Central memory CD8-positive, alpha-beta T cell (primary cell): ENCODE measurements around the gene PDE4B.

Experiments used
- ATAC-seq: fragments of 150-1000 bp; cut with Tn5 transposase; replicated peaks from 2 replicates; pipeline ENCODE4 v1.10.0; 2022; ENCODE audit warnings: mild to moderate bottlenecking, moderate FRiP score, moderate number of reproducible peaks; ENCODE audit not compliant: poor library complexity, severe bottlenecking; ENCODE audit errors: extremely low read depth
- DNase-seq, 2 donors: peaks; one replicate each; pipeline ENCODE4 v3.0.0; 2021; ENCODE audit warnings: low spot score in 2 of 2
- H3K27ac Mint-ChIP-seq: one replicate; pipeline ENCODE4 v1.8.0; 2022; ENCODE audit warnings: low read depth, mild to moderate bottlenecking, moderate library complexity, mixed read lengths
- H3K27me3 Mint-ChIP-seq: one replicate; pipeline ENCODE4 v1.8.0; 2022; ENCODE audit warnings: mixed read lengths
- H3K36me3 Mint-ChIP-seq: one replicate; pipeline ENCODE4 v1.8.0; 2022; ENCODE audit warnings: mild to moderate bottlenecking, moderate library complexity, mixed read lengths; ENCODE audit not compliant: insufficient read depth
- H3K4me1 Mint-ChIP-seq: one replicate; pipeline ENCODE4 v1.8.0; 2022; ENCODE audit warnings: mixed read lengths
- H3K4me3 Mint-ChIP-seq: one replicate; pipeline ENCODE4 v1.8.0; 2022; ENCODE audit warnings: mild to moderate bottlenecking, moderate library complexity, mixed read lengths
- H3K9me3 Mint-ChIP-seq: one replicate; pipeline ENCODE4 v1.8.0; 2022; ENCODE audit warnings: mixed read lengths

Gene PDE4B

GRCh38 chr1:66296370-66296769 is 503.7 kb downstream of the PDE4B start:
- ATAC-seq (no peak), DNase-seq (no peak)
- Mint-ChIP-seq H3K9me3 (no peaks in the 10 kb centered on the region), H3K4me1 (peaks cover 10% of the 10 kb centered on the region), H3K4me3 (no peak overlapping the region), H3K36me3 (no peaks in the 10 kb centered on the region), H3K27ac (no peak overlapping the region), H3K27me3 (no peaks in the 10 kb centered on the region)

- Mint-ChIP-seq H3K9me3 (no peaks in the 10 kb centered on the region), H3K27me3 (no peaks in the 10 kb centered on the region), H3K27ac (no peak overlapping the region), H3K4me3 (no peak overlapping the region), H3K4me1 (peaks cover 16% of the 10 kb centered on the region), H3K36me3 (no peaks in the 10 kb centered on the region)
- DNase-seq = no peak
- ATAC-seq = no peak
Observed at GRCh38 chr1:66296951-66297350, 504.3 kb downstream of the PDE4B start.

- no peaks in the 10 kb centered on the region for H3K36me3 Mint-ChIP-seq
- DNase-seq (no peak), ATAC-seq (no peak)
- peaks cover 30% of the 10 kb centered on the region for H3K4me1 Mint-ChIP-seq
- no peaks in the 10 kb centered on the region for H3K27me3 Mint-ChIP-seq
- H3K4me3 Mint-ChIP-seq = no peak overlapping the region
- no peaks in the 10 kb centered on the region for H3K9me3 Mint-ChIP-seq
- H3K27ac Mint-ChIP-seq = no peak overlapping the region
Observed at GRCh38 chr1:66298464-66298863, 505.8 kb downstream of the PDE4B start.

GRCh38 chr1:66300280-66300971 is 507.7 kb downstream of the PDE4B start:
- ATAC-seq (no peak), DNase-seq (no peak)
- peak overlapping the region; percentile 96 for H3K27ac Mint-ChIP-seq
- no peaks in the 10 kb centered on the region for H3K9me3 Mint-ChIP-seq
- H3K36me3 Mint-ChIP-seq = no peaks in the 10 kb centered on the region
- no peaks in the 10 kb centered on the region for H3K27me3 Mint-ChIP-seq
- peaks cover 33% of the 10 kb centered on the region for H3K4me1 Mint-ChIP-seq
- peak overlapping the region; percentile 70 for H3K4me3 Mint-ChIP-seq

GRCh38 chr1:66300972-66301451 is 508.3 kb downstream of the PDE4B start:
- Mint-ChIP-seq H3K4me1 (peaks cover 33% of the 10 kb centered on the region), H3K4me3 (peak overlapping the region; percentile 70), H3K9me3 (no peaks in the 10 kb centered on the region), H3K27me3 (no peaks in the 10 kb centered on the region), H3K36me3 (no peaks in the 10 kb centered on the region), H3K27ac (peak overlapping the region; percentile 96)
- ATAC-seq = peak; percentile 71
- DNase-seq = no peak

- ATAC-seq (no peak), DNase-seq (no peak)
- no peaks in the 10 kb centered on the region for H3K27me3 Mint-ChIP-seq
- peak overlapping the region; percentile 84 for H3K27ac Mint-ChIP-seq
- H3K36me3 Mint-ChIP-seq = no peaks in the 10 kb centered on the region
- H3K9me3 Mint-ChIP-seq = no peaks in the 10 kb centered on the region
- peak overlapping the region; percentile 49 for H3K4me3 Mint-ChIP-seq
- H3K4me1 Mint-ChIP-seq = peaks cover 33% of the 10 kb centered on the region
Observed at GRCh38 chr1:66302184-66302742, 509.6 kb downstream of the PDE4B start.

- no peak for DNase-seq
- peak; percentile 70 for ATAC-seq
- Mint-ChIP-seq H3K27me3 (no peaks in the 10 kb centered on the region), H3K36me3 (no peaks in the 10 kb centered on the region), H3K4me3 (peak overlapping the region; percentile 49), H3K4me1 (peaks cover 33% of the 10 kb centered on the region), H3K27ac (peak overlapping the region; percentile 84), H3K9me3 (no peaks in the 10 kb centered on the region)
Observed at GRCh38 chr1:66302815-66303214, 510.1 kb downstream of the PDE4B start.

GRCh38 chr1:66303646-66304045 is 511.0 kb downstream of the PDE4B start:
- ATAC-seq (no peak), DNase-seq (no peak)
- Mint-ChIP-seq H3K36me3 (no peaks in the 10 kb centered on the region), H3K4me3 (no peak overlapping the region), H3K9me3 (no peaks in the 10 kb centered on the region), H3K4me1 (peaks cover 33% of the 10 kb centered on the region), H3K27ac (no peak overlapping the region), H3K27me3 (no peaks in the 10 kb centered on the region)

- no peaks in the 10 kb centered on the region for H3K9me3 Mint-ChIP-seq
- H3K4me3 Mint-ChIP-seq = no peak overlapping the region
- H3K27me3 Mint-ChIP-seq = no peaks in the 10 kb centered on the region
- no peak for ATAC-seq
- no peaks in the 10 kb centered on the region for H3K36me3 Mint-ChIP-seq
- peaks cover 33% of the 10 kb centered on the region for H3K4me1 Mint-ChIP-seq
- H3K27ac Mint-ChIP-seq = no peak overlapping the region
- DNase-seq = no peak
Observed at GRCh38 chr1:66304128-66304527, 511.4 kb downstream of the PDE4B start.

GRCh38 chr1:66305927-66306326 is 513.2 kb downstream of the PDE4B start:
- Mint-ChIP-seq H3K4me3 (no peak overlapping the region), H3K36me3 (no peaks in the 10 kb centered on the region), H3K9me3 (no peaks in the 10 kb centered on the region), H3K27me3 (no peaks in the 10 kb centered on the region), H3K27ac (no peak overlapping the region), H3K4me1 (peaks cover 27% of the 10 kb centered on the region)
- DNase-seq (no peak), ATAC-seq (no peak)

- H3K27ac Mint-ChIP-seq = no peak overlapping the region
- H3K27me3 Mint-ChIP-seq = no peaks in the 10 kb centered on the region
- no peaks in the 10 kb centered on the region for H3K9me3 Mint-ChIP-seq
- ATAC-seq = no peak
- H3K36me3 Mint-ChIP-seq = no peaks in the 10 kb centered on the region
- DNase-seq = no peak
- H3K4me3 Mint-ChIP-seq = no peak overlapping the region
- H3K4me1 Mint-ChIP-seq = no peaks in the 10 kb centered on the region
Observed at GRCh38 chr1:66309006-66309741, 516.5 kb downstream of the PDE4B start.

- Mint-ChIP-seq H3K27ac (no peak overlapping the region), H3K36me3 (no peaks in the 10 kb centered on the region), H3K4me3 (no peak overlapping the region), H3K4me1 (no peaks in the 10 kb centered on the region), H3K9me3 (peaks cover 5% of the 10 kb centered on the region), H3K27me3 (no peaks in the 10 kb centered on the region)
- ATAC-seq (no peak), DNase-seq (no peak)
Observed at GRCh38 chr1:66311092-66311491, 518.4 kb downstream of the PDE4B start.

- Mint-ChIP-seq H3K36me3 (no peaks in the 10 kb centered on the region), H3K27ac (no peak overlapping the region), H3K9me3 (peaks cover 5% of the 10 kb centered on the region), H3K27me3 (no peaks in the 10 kb centered on the region), H3K4me1 (no peaks in the 10 kb centered on the region), H3K4me3 (no peak overlapping the region)
- ATAC-seq (no peak), DNase-seq (no peak)
Observed at GRCh38 chr1:66311628-66312027, 518.9 kb downstream of the PDE4B start.
